Adipose tissue (tissue), 3 donors: Measurements from ENCODE around the gene CD84. TPM values are rescaled to one million over a fixed set of nuclear protein-coding genes. Genes with fewer than 3 reads are reported as not detected.
"Not testable (repeated sequence)": the region's sequence is repeated elsewhere in the genome, so short reads cannot be mapped to it uniquely, and the experiment has no call there.

Experiments
- H3K27ac ChIP-seq: one replicate; pipeline ENCODE4 v1.5.1; 2013; ENCODE audit warnings: low read depth, low read length
- WGBS, 3 donors: extraction: QIAGEN DNeasy Blood & Tissue Kit; methylation state at CpG; one replicate each; pipeline ENCODE4 v1.1.7; 2013; 5-methylcytosine and 5-hydroxymethylcytosine counted together
- polyA plus RNA-seq, 3 donors: library from polyadenylated mRNA; stranded (reverse); fragments of 200-250 nt; gene quantifications; one replicate each; pipeline ENCODE4 v1.2.3, GENCODE V29; 2013
- donor health status: healthy with polysubstance abuse.
- donor health status: Bipolar disorder and iron deficiency.
- donor health status: healthy.

Gene CD84, protein sequence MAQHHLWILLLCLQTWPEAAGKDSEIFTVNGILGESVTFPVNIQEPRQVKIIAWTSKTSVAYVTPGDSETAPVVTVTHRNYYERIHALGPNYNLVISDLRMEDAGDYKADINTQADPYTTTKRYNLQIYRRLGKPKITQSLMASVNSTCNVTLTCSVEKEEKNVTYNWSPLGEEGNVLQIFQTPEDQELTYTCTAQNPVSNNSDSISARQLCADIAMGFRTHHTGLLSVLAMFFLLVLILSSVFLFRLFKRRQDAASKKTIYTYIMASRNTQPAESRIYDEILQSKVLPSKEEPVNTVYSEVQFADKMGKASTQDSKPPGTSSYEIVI
- 1 to 10 TPM in 2 of 3 donors, under 1 TPM in 1; 0.40 to 1.4 (median 1.0) TPM for polyA plus RNA-seq

DNA sequence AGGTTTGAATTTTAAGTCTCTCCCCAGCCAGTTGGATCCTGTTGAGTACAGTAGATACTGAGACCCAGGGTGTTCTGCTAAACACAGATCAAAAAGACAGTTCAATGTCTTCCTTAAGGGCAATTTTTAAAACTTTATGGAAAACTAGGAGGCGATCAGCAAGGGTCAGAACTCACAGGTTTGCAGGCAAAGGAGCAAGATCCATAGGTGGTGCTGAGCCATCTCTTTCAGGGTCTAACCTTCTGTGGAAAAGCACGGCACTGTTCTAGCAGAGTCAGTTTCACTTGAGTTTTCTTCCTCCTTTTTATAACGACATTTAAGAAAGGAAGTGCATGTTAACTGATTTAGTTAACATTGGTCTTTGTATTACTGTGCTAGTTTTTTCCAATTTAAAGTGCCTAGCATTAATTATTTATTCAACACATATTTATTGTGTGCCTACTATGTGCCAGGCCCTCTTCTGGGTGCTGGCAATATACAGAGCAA is at the start of gene CD84:
TSS of gene CD84 (minus strand) at position 281 of the 486 bp plus-strand sequence. CDS start at position 222, 59 bp downstream.
- 37 to 68% (median 43%) methylated on average over 3 of the region's 3 CpGs for WGBS, 3 donors
- H3K27ac ChIP-seq: no peak within 1 kb of the TSS

DNA sequence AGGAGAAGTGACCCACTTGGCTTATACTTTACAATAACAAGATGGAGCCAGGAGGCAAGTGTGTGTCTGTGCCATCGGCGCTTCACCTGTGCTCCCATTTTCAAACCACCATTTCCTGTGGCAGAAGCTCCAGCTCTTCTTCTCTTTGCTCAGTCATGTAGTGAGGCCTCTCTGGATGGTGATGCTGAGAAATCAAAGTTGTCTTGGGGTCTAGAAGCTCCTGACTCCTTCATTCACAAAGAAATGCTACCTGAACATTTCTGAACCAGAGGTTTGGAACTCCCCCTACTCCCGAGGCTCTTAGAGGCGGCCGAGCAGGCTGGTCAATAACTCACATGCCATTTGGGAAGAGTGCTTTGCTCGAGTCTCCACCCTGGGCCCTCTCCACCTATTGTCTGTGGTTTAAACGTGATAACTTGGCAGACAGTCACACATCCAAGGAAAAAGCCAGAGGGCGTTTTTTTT is 49.5 kb upstream of the CD84 start:
- WGBS, 3 donors: 63 to 84% (median 70%) methylated on average over 8 of the region's 8 CpGs
- H3K27ac ChIP-seq: no peak overlapping the region

- WGBS, 3 donors: 93 to 97% (median 94%) methylated on average over 4 of the region's 4 CpGs
- not testable (repeated sequence) for H3K27ac ChIP-seq
These were observed 48.5 kb upstream of the CD84 start for GRCh38 chr1:160627677-160628289.

DNA sequence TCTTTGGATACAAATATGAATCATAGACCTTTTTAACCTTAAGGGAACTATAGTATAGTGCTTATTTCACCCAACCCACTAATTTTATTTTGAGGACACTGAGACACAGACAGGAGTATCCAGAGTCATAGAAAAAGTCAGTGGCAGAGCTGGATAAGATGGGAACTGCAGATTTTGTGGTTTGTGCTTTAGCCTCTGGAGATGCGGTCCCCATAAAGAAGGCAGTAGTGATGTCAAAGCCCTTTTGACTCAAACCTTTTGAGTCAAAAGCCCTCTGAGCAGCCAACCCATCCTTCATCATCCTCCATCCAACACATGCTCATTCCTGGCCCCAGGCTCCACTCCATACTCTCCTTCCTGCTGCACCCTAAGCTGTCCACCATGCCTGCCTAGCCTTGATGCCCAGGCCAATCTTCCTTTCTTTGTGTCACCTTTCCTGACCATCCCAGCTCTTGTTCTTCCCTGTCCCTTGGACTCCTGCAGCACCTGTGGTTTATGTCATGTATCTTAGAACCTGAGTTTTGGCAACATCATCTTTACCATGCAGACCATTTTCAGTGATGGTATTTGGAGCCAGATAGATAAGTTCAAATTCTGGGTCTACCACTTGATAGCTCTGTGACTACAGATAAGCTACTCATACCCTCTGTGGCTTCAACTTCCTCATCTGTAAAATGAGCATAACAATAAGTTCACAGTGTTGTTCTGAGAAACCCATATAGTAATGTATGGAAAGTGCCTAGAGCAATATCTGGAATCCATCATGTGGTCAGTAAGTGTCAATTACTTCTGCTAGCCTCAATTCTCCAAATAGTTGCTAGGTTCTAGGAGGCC is 47.4 kb upstream of the CD84 start:
- 94 to 100% (median 100%) methylated on average over 1 of the region's 1 CpG for WGBS, 3 donors
- H3K27ac ChIP-seq: no peak overlapping the region

DNA sequence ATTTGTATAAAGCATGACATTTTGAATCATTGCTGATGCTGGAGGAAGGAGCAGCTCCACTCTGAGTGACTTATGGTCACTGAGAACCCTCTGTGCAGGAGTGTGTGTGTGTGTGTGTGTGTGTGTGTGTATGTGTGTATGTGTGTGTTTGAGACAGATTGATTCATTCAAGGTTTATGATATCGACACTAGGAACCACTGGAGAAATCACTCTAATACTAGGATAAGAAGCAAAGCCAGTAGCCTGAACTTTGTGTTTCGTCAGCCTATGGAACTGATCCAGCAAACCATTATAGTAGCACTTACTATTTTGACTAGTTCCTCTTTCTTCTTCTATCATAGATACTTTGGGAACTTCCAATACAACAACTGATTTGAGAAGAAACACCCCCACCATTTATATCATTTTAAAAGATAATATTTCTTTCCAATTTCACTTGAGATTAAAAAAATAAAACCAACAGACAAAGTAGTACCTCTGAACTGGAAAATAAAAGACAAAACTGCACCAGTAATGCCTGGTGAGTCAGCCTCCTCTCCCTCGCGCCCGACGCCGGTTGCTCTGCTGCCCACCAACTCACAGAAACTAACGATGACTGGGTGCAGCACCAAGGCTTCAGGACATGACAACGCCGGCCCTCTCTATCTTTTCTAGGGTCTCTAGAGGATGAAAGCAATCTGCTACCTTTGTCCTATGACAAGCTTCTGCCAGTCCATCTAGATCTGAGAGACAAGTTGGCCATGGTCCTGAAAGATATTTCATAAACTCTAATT is 46.6 kb upstream of the CD84 start:
- 72 to 78% (median 76%) methylated on average over 10 of the region's 10 CpGs for WGBS, 3 donors
- no peak overlapping the region for H3K27ac ChIP-seq

GRCh38 chr1:160625321-160625720 is 46.0 kb upstream of the CD84 start:
- 73 to 88% (median 85%) methylated on average over 1 of the region's 1 CpG for WGBS, 3 donors
- no peak overlapping the region for H3K27ac ChIP-seq

DNA sequence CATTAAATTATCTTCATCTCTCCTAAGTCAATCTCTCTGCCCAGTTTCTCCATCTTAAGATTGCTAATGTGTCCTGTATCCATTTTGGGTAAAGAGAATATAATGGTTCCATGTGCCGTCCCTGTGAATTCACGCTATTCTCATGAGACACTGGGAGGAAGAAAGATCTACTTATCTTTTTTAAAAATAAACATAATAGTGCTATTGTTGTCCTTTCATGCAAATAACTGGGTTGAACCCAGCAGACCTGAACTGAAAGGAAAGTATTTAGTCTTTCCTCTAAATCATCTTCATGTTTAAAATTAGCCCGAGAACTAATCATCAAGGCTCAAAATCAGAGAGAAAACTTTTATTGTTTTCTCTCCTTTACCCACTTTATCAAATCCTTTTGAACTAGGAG is 45.2 kb upstream of the CD84 start:
- 59 to 72% (median 70%) methylated on average over 3 of the region's 3 CpGs for WGBS, 3 donors

DNA sequence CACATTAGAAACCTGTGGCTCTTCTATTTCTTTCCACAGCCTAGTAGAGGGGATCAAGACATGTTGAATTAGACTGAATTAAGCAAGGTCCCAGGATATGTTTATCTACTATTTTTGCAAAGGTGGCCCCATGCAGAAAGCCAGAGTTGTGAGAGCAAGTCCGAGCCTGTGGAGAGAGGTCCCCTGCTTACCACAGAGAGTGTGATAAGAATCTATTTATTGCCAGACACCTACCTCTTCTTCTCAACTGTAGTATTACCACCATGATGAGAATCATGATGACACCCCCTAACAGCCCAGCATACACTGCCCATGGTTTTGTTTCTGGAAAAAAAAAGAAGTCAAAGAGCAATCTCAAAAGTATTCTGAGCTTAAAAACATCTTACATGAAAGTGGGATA is 44.6 kb upstream of the CD84 start:
- no peak overlapping the region for H3K27ac ChIP-seq
- 58 to 71% (median 62%) methylated on average over 1 of the region's 1 CpG for WGBS, 3 donors

More for the DNA sequence above, 45.2 kb upstream of the CD84 start:
- no peak overlapping the region for H3K27ac ChIP-seq

DNA sequence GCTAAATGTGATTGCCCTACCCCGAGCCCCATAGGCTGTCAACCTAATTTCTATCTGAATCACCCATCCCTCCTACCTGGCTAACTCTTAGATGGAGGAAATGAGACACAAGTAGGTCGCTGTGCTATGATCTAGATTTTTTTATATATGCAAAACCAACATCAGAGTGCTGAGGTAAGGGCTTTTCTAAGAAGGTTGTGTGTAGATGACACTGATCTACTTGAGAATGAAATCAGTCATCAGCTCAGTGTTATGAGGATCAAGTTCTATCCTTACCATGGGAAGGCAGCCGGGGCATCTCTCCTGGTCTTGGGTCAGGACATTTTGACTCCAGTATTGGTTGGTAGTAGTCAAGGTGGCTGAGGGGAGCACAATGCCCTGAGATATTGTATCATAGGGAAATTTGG is 43.9 kb upstream of the CD84 start:
- 83 to 89% (median 88%) methylated on average over 3 of the region's 3 CpGs for WGBS, 3 donors
- no peak overlapping the region for H3K27ac ChIP-seq

DNA sequence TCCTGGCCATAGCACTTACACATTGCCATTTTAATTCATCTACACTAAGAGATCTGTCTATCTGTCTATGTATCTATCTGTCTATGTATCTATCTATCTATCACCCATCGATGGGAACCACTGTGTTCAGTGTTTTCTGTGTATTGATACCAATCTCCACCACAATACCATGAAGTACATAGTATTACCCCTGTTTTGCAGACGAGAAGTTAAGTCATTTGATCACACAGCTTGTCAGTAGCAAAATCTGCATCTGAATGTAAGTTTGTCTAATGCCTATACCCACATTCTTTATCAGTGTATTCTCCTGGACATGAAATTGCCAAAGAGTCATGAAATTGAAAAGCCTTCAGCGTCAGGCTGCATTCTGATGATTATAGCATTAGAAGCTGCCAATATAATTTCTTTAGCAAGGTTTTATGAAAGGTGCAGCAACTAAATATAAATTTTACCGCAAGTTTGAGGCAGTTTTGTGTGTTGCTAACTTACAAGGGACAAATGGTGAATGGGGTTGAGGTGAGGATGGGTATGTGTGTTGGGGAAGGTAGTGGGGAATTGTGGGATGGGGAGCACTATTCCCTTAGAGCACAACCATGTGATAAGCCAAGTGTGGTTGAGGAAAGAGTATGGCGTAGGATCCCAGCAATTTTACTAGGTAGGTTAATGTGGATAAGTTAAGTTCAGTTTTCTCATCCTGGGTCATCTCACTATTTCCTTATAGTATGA is 43.4 kb upstream of the CD84 start:
- 85 to 90% (median 88%) methylated on average over 5 of the region's 5 CpGs for WGBS, 3 donors
- no peak overlapping the region for H3K27ac ChIP-seq

DNA sequence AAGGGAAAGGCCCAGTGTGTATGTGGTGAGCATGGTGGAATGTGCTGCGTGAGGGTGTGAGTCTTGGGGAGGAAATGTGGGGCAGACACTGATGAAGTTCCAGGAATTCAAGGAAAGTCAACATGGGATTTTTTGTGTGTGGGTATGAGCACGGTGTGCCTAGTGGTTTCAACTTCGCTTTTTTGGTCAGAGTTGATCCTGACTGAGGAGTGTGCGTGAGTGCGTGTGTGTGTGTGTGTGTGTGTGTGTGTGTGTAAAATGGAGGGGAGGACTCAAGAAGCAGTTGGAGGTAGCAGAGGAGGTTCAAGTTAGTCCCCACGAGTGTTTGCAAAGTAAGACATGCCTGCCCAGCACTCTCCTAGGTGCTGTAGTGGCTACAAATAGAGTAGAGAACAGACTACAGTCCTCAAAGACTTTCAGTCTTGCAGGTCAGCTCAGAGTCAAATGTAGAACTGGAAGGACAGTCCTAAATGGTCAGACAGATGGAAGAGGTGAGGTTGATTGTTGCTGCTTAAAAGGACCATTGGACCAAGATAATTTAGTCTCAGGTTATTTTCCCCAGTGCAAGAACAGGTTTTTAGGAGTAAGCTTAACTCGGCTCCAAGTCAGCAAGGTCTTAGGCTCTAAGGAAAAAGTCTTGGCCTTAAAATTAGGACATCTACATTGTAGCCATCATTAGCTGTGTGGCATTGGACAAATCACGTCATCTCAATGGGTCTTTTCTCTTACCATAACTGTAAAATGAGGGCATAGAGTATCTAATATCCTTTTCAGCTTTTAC is 42.5 kb upstream of the CD84 start:
- 70 to 79% (median 77%) methylated on average over 8 of the region's 8 CpGs for WGBS, 3 donors

DNA sequence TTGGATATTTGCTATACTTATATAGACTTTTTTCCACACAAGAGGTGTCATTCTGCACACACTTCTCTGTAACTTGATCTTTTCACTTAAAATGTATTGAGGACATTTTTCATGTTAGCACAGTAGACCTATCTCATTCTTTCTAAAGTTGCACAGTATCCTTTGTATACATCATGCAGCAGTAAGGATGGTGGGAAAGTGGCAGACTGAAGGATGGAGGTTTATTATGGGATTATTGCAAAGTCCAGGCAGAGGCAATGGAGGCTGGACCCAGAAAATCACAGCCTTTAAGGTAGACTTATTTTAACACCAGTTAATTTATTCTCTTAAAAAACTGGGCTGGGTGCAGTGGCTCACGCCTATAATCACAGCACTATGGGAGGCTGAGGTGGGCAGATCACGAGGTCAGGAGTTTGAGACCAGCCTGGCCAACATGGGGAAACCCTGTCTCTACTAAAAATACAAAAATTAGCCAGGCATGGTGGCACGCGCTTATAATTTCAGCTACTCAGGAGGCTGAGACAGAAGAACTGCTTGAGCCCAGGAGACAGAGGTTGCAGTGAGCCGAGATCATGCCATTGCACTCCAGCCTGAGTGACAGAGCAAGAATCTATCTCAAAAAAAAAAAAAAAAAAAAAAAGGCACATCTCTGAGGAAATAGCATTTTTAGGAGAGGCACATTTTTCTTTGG is 41.8 kb upstream of the CD84 start:
- WGBS, 3 donors: 84 to 88% (median 86%) methylated on average over 5 of the region's 5 CpGs
- no peak overlapping the region for H3K27ac ChIP-seq

More for the DNA sequence above, 42.5 kb upstream of the CD84 start:
- H3K27ac ChIP-seq: no peak overlapping the region

- H3K27ac ChIP-seq: no peak overlapping the region
- 86 to 92% (median 87%) methylated on average over 4 of the region's 4 CpGs for WGBS, 3 donors
These were observed 40.5 kb upstream of the CD84 start for GRCh38 chr1:160619742-160620277.

DNA sequence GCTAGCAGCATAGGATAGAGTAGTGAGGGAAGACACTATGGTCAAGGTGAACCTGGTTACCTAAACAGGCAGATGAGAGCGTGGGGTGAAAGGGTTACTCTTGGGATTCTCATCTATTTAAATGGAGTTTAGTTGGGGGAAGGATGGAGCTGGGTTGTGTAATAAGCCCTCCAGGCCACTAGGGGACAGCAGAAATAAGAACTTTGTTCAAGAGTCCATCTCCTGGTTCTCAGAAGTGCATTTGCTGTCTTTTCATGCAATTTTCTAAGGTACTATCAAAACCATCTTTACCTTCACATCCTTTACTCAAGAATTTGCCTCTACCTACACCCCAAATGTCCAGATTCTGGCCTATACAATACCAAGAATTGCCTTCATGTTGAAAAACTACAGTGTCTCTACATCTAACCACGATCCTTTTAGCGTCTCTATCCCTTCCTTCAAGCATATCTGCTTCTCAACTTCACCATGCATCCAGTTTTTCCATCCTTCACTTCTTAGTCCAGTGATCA is 39.5 kb upstream of the CD84 start:
- 88 to 95% (median 95%) methylated on average over 3 of the region's 3 CpGs for WGBS, 3 donors

DNA sequence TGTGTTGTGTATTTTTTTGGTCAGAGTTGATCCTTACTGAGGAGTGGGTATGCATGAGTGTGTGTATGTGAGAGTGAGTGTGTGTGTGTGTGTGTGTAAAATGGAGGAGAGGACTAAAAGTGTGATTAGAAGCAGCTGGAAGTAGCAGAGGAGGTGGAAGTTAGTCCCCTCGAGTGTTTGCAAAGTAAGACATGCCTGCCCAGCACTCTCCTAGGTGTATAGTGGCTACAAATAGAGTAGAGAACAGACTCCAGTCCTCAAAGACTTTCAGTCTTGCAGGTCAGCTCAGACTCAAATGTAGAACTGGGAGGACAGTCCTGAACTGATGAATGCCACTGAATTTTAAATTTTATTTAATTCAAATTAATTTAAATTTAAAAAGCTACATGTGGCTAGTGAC is 39.0 kb upstream of the CD84 start:
- no peak overlapping the region for H3K27ac ChIP-seq
- 50 to 82% (median 54%) methylated on average over 1 of the region's 1 CpG for WGBS, 3 donors

More for the DNA sequence above, 39.5 kb upstream of the CD84 start:
- no peak overlapping the region for H3K27ac ChIP-seq

DNA sequence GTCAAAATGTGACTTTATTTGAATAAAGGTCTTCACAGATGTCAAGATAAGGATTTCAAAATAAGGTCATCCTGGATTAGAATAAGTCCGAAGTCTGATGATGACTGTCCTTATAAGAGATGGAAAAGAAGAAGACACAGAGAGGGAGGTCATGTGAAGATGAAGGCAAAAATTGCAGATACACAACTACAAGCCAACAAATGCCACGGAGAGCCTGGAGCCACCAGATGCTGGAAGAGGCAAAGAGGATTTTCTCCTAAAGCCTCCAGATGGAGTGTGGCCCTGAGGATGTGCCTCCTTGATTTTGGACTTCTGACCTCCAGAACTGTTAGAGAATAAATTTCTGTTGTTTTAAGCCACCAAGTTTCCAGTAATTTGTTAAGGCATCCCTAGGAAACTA is 36.4 kb upstream of the CD84 start:
- 88 to 91% (median 88%) methylated on average over 2 of the region's 2 CpGs for WGBS, 3 donors
- no peak overlapping the region for H3K27ac ChIP-seq
